ENCODE data around the gene RGS6. TPM values are rescaled to one million over a fixed set of nuclear protein-coding genes. Genes with fewer than 3 reads are reported as not detected.

Gene RGS6
- total RNA-seq, 1 donor from 2014 or later = 1.6 TPM

DNA sequence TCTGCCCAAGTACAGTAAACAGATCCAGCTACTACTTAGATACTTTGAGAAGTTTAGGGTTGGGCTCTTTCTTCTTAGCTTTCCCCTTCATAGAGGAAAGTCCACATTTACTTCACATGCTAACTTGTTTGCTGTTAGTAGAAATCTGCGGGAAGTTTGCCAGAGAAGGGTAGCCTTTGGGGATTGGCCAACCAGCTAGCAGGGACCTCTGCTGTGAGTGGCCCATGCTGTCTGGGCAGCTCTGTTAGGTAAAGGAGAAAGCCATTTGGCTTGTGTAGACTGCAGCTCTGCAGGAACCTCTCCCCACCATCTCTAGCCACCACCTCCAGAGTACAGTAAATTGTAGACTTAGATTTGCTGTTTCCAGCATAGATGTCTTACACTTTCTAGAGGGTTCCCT lies 193.9 kb downstream of the RGS6 start:
- Mint-ChIP-seq H3K4me3 (no peak overlapping the region), H3K27me3 (no peaks in the 10 kb centered on the region), H3K36me3 (no peaks in the 10 kb centered on the region), H3K4me1 (ENCODE audit: unreplicated experiment) (no peaks in the 10 kb centered on the region), H3K27ac (no peak overlapping the region), H3K9me3 (no peaks in the 10 kb centered on the region)
- no peak for DNase-seq (ENCODE audit: extremely low spot score, unreplicated experiment)
- TF ChIP-seq, protein P1, sequence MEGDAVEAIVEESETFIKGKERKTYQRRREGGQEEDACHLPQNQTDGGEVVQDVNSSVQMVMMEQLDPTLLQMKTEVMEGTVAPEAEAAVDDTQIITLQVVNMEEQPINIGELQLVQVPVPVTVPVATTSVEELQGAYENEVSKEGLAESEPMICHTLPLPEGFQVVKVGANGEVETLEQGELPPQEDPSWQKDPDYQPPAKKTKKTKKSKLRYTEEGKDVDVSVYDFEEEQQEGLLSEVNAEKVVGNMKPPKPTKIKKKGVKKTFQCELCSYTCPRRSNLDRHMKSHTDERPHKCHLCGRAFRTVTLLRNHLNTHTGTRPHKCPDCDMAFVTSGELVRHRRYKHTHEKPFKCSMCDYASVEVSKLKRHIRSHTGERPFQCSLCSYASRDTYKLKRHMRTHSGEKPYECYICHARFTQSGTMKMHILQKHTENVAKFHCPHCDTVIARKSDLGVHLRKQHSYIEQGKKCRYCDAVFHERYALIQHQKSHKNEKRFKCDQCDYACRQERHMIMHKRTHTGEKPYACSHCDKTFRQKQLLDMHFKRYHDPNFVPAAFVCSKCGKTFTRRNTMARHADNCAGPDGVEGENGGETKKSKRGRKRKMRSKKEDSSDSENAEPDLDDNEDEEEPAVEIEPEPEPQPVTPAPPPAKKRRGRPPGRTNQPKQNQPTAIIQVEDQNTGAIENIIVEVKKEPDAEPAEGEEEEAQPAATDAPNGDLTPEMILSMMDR (conservative IDR thresholded peaks at IDR 0.05) = no peak

DNA sequence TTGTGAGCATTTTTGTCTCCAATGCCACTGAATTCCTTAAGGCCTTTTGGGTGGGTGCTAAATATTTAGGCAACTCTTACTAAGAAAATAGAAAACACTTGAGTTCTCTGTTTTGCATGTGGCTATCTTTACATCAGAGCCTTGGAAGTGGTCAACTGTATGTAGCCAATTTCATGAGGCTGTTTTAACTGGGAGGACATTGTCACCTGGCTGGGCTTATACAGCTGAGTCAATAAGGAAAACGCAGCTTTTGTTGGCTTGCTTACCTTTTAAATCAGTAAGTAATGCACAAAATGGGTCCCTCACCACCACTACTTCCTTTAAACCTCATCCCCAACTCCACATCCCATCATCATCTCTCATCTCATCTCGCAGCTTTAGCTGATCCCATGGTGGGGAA lies 194.3 kb downstream of the RGS6 start:
- no peak overlapping the region for H3K4me3 Mint-ChIP-seq
- H3K36me3 Mint-ChIP-seq = no peaks in the 10 kb centered on the region
- no peak for DNase-seq (ENCODE audit: extremely low spot score, unreplicated experiment)
- H3K27me3 Mint-ChIP-seq = no peaks in the 10 kb centered on the region
- H3K9me3 Mint-ChIP-seq = no peaks in the 10 kb centered on the region
- TF ChIP-seq, protein P1 (conservative IDR thresholded peaks at IDR 0.05) = no peak
- H3K4me1 Mint-ChIP-seq (ENCODE audit: unreplicated experiment) = no peaks in the 10 kb centered on the region
- no peak overlapping the region for H3K27ac Mint-ChIP-seq

DNA sequence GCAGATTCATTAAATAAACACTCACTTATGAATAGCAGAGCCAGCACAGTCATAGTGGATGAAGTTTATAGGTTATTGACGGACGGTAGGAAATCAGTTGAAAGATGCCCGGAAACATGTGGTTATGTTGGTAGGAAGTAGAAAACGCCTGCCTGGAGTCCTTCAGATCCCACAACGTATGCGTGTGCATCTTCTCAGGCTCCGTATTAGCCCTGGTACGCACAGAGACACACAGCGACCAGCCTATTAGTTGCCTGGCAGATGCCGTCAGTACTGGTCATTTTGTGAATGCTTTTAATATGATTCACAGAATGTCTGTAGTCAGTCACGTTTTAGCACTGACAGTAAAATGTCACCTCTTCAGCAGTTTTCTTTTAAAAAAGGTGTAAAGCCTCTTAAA lies 196.4 kb downstream of the RGS6 start:
- Mint-ChIP-seq H3K4me1 (ENCODE audit: unreplicated experiment) (no peaks in the 10 kb centered on the region), H3K9me3 (no peaks in the 10 kb centered on the region), H3K4me3 (no peak overlapping the region), H3K27me3 (no peaks in the 10 kb centered on the region), H3K36me3 (no peaks in the 10 kb centered on the region), H3K27ac (no peak overlapping the region)
- TF ChIP-seq, protein P1 (conservative IDR thresholded peaks at IDR 0.05) = no peak
- DNase-seq (ENCODE audit: extremely low spot score, unreplicated experiment) = no peak

DNA sequence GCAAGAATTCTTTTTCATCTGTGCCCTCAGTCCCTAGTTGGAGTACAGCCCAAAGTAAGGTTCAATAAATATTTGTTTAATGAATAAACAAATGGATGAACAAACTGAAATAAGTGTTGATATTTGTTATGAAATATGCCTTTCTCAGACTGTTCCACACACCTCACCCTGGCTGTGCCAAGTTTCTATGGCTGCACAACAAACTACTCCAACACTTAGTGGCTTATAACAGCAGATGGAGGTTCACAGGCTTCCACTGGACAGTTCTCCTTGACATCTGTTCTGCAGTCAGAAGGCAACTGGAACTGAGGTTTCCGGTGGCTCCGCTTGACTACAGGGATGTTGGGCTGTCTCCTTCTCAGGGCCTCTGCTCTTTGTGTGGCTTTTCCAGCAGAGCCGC lies 197.1 kb downstream of the RGS6 start:
- H3K9me3 Mint-ChIP-seq = no peaks in the 10 kb centered on the region
- no peaks in the 10 kb centered on the region for H3K4me1 Mint-ChIP-seq (ENCODE audit: unreplicated experiment)

DNA sequence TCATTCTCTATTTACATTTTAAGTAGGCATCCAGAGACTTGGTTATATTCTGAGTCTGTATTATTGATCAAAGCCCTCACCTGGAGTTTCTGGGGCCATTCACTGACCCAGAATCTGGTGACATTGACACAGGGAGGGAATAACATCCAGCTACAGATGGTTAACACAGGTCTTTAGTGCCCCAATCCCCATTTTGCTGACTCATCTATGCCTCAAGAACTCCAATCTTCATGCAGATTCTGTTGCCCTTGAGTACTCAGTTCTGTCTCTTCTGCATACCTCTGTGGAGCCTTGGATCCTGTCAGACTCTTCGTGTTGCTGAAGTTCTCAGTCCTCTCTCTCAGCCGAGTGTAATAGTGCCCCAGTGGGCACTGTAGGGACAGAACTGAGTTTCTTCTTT lies 208.9 kb downstream of the RGS6 start:
- no peak for DNase-seq (ENCODE audit: extremely low spot score, unreplicated experiment)
- Mint-ChIP-seq H3K27me3 (no peaks in the 10 kb centered on the region), H3K36me3 (no peaks in the 10 kb centered on the region), H3K27ac (no peak overlapping the region), H3K4me1 (ENCODE audit: unreplicated experiment) (no peaks in the 10 kb centered on the region), H3K9me3 (no peaks in the 10 kb centered on the region), H3K4me3 (no peak overlapping the region)
- TF ChIP-seq, protein P1 (conservative IDR thresholded peaks at IDR 0.05) = no peak

More for the DNA sequence above, 197.1 kb downstream of the RGS6 start:
- TF ChIP-seq, protein P1 (conservative IDR thresholded peaks at IDR 0.05) = no peak
- Mint-ChIP-seq H3K27me3 (no peaks in the 10 kb centered on the region), H3K36me3 (no peaks in the 10 kb centered on the region), H3K4me3 (no peak overlapping the region), H3K27ac (no peak overlapping the region)
- no peak for DNase-seq (ENCODE audit: extremely low spot score, unreplicated experiment)

DNA sequence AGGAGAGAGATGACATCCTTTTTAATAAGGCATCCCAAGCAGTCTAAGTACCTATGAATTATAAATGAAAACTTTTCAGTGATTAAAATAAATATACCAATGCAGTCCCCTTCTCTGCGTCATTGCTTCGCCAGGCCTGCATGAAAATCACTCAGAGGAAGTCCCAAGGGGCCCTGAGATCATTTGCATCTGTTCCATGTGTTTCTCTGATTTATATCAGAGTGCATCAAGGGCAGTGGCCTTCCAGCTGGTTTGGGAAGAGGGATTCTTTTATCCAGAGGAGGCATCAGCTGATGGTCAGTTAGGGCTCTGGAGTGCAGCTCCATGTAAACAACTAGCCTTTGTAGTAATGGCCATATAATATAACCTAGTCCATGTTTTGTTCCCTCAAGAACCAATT lies 210.1 kb downstream of the RGS6 start:
- no peak for DNase-seq (ENCODE audit: extremely low spot score, unreplicated experiment)
- Mint-ChIP-seq H3K4me3 (no peak overlapping the region), H3K27me3 (no peaks in the 10 kb centered on the region), H3K4me1 (ENCODE audit: unreplicated experiment) (no peaks in the 10 kb centered on the region), H3K9me3 (no peaks in the 10 kb centered on the region), H3K27ac (no peak overlapping the region), H3K36me3 (no peaks in the 10 kb centered on the region)
- TF ChIP-seq, protein P1 (conservative IDR thresholded peaks at IDR 0.05) = no peak
